ENCODE measurements around the gene WBP2. TPM values are rescaled to one million over a fixed set of nuclear protein-coding genes. Genes with fewer than 3 reads are reported as not detected.
A peak's percentile ranks its signal among the peaks of the same experiment; 100 is the strongest.

WBP2 gene
- total and polyA plus RNA-seq, 9 of the 15 experiments (the other 6 are each of a cell fraction or from before 2014, with no cell fraction given) = 2.2 to 74.3 (median 20.0) TPM

DNA sequence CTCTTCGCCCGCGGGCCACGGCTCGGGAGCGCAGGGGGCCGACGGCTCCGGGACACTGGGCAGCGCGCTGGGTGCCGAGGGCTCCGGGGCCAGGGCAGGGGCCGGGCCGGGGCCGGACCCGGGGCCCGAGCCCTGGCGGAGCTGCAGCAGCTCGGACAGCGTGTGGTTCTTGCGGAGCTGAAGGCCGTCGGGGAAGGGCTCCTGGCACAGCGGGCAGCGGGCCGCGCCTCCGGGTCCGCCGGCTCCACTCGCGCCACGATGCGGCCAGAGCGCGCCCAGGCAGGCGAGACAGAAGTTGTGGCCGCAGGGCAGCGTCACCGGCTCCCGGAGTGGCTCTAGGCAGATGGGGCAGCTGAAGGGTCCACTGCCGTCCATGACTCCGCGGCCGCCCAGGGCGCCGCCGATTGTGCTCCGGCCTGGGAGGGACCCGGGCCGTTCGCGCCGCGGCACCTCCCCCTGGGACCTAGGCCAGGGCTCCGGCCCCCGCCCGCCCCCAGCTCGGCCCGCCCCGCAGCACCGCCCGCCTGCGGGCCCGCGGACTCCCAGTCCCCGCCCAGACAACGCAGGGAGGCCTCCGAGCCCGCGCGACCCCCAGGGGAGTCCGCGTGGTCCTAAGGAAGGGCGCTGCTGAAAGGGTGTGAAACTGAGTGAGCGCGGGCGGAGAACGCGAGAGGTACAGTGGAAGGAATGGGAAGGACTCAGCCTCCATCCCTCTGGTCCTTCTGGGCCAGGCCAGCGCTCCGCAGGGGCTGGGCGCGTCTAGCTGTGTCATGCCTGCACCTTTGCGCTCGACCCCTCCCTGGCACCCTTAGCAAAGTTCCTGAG, 23.3 kb upstream of the WBP2 start, which contains the start of gene TRIM47:
Gene TRIM47, minus strand, starts transcription at position 408 of the 825 bp plus-strand sequence. Its CDS starts 33 bp downstream, at position 375.
- no peaks in the 10 kb centered on the region for H4K20me1 ChIP-seq (replicated peaks; ENCODE audit: control insufficient read depth, insufficient read depth, low read length)
- peak within 1 kb of the TSS; percentile 76 for H3K4me2 ChIP-seq (ENCODE audit: insufficient read depth, low read length)
- FAIRE-seq (peak; percentile 73), ATAC-seq (peak; percentile 90), DNase-seq (ENCODE audit: extremely low read depth in 1 of 4, low spot score in 3 of 4) (peak; percentile 73 to 91 (median 86))
- no peaks in the 10 kb centered on the region for H3K9me1 ChIP-seq (ENCODE audit: control insufficient read depth, insufficient read depth, low read length)
- ChIA-PET CTCF (ENCODE audit: low intra/inter-chr PET ratio) (no interaction called here), POLR2A (interaction anchor here (0.6 to 15.8 kb wide), 9 partner anchors 14 to 393 kb away, joined by 3 to 169 read pairs (median 4); partner anchors contain the start of gene TRIM65)
- H3K27ac ChIP-seq (ENCODE audit: extremely low read depth, low read depth, low read length) = peak within 1 kb of the TSS; percentile 44; the same call in 1 of the 3 replicates
- H2AFZ ChIP-seq (ENCODE audit: low read depth, low read length) = peak within 1 kb of the TSS; percentile 97
- in situ Hi-C loops (cut with MboI) (no loop called here), intact Hi-C loops (cut with micrococcal nuclease) (no loop called here)
- no TSS peak for BruUV-seq (replicated peaks)
- H3K79me2 ChIP-seq (ENCODE audit: control insufficient read depth, insufficient read depth, low read length) = no peaks in the 10 kb centered on the region
- H3K9ac ChIP-seq (ENCODE audit: insufficient read depth in 1 of 2, low read depth in 2 of 2, low read length in 2 of 2) = peak within 1 kb of the TSS; percentile 58 to 93
- no peaks in the 10 kb centered on the region for H3K9me3 ChIP-seq (replicated peaks; ENCODE audit: control insufficient read depth, insufficient read depth, low read depth, low read length)
- peak within 1 kb of the TSS; percentile 45 for H3K4me3 ChIP-seq
- WGBS (ENCODE audit: insufficient coverage, low coverage, missing lambda C conversion rate) = 13% methylated on average over 40 of the region's 87 CpGs
- H3K4me1 ChIP-seq (replicated peaks in 1 of 2; ENCODE audit: control insufficient read depth in 2 of 2, insufficient read depth in 2 of 2, low read length in 2 of 2) = peaks cover 3 to 61% of the 10 kb centered on the region in 2 experiments; a peak in 3 of 5 replicates
- H3K36me3 ChIP-seq (ENCODE audit: control insufficient read depth, insufficient read depth, low read length) = no peaks in the 10 kb centered on the region
- no peaks in the 10 kb centered on the region for H3K27me3 ChIP-seq (ENCODE audit: control insufficient read depth in 2 of 2, insufficient read depth in 2 of 2, low read length in 2 of 2)
- TF ChIP-seq PHB (CRISPR knock-in tag; IDR thresholded peaks at IDR 0.05) (no peak), SMARCE1 (IDR thresholded peaks at IDR 0.05) (0 out of 2 replicates have a peak, but pooled peaks have one; percentile 51), MAFK (IDR thresholded peaks at IDR 0.05; ENCODE audit: low read length) (no peak), ZNF12 (CRISPR knock-in tag; IDR thresholded peaks at IDR 0.05) (no peak), HDAC1 (IDR thresholded peaks at IDR 0.05) (no peak), CREB1 (IDR thresholded peaks at IDR 0.05) (no peak; the same call in 1 of the 2 replicates), CREB1 (CRISPR knock-in tag; IDR thresholded peaks at IDR 0.05) (no peak), SIX5 (IDR thresholded peaks at IDR 0.05; ENCODE audit: borderline replicate concordance in 1 of 2, insufficient read depth in 1 of 2, low read depth in 1 of 2, low read length in 2 of 2) (no peak), TEAD1 (CRISPR knock-in tag; IDR thresholded peaks at IDR 0.05) (peak in 1 of 2 experiments; percentile 94; a peak in 2 of 4 replicates), MAZ (CRISPR knock-in tag; conservative IDR thresholded peaks at IDR 0.05 in 1 of 2, IDR thresholded peaks at IDR 0.05 in 1 of 2) (peak in 1 of 2 experiments; percentile 29; a peak in 1 of 4 replicates), KDM5B (IDR thresholded peaks at IDR 0.05; ENCODE audit: insufficient replicate concordance, low read depth, low read length) (peak; percentile 44)
- TF ChIP-seq, protein P1, sequence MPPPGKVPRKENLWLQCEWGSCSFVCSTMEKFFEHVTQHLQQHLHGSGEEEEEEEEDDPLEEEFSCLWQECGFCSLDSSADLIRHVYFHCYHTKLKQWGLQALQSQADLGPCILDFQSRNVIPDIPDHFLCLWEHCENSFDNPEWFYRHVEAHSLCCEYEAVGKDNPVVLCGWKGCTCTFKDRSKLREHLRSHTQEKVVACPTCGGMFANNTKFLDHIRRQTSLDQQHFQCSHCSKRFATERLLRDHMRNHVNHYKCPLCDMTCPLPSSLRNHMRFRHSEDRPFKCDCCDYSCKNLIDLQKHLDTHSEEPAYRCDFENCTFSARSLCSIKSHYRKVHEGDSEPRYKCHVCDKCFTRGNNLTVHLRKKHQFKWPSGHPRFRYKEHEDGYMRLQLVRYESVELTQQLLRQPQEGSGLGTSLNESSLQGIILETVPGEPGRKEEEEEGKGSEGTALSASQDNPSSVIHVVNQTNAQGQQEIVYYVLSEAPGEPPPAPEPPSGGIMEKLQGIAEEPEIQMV (tag; conservative IDR thresholded peaks at IDR 0.05; ENCODE audit: low read depth) = no peak
- TF ChIP-seq, protein P2, sequence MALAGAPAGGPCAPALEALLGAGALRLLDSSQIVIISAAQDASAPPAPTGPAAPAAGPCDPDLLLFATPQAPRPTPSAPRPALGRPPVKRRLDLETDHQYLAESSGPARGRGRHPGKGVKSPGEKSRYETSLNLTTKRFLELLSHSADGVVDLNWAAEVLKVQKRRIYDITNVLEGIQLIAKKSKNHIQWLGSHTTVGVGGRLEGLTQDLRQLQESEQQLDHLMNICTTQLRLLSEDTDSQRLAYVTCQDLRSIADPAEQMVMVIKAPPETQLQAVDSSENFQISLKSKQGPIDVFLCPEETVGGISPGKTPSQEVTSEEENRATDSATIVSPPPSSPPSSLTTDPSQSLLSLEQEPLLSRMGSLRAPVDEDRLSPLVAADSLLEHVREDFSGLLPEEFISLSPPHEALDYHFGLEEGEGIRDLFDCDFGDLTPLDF (CRISPR knock-in tag; IDR thresholded peaks at IDR 0.05) = no peak
- TF ChIP-seq, protein P3, sequence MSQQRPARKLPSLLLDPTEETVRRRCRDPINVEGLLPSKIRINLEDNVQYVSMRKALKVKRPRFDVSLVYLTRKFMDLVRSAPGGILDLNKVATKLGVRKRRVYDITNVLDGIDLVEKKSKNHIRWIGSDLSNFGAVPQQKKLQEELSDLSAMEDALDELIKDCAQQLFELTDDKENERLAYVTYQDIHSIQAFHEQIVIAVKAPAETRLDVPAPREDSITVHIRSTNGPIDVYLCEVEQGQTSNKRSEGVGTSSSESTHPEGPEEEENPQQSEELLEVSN (IDR thresholded peaks at IDR 0.05; ENCODE audit: borderline replicate concordance in 1 of 2, extremely low read depth in 1 of 2, insufficient read depth in 1 of 2, insufficient read length in 1 of 2, low read depth in 1 of 2, low read length in 1 of 2, poor library complexity in 1 of 2, severe bottlenecking in 1 of 2) = peak; percentile 7 to 44
- TF ChIP-seq, protein P4, sequence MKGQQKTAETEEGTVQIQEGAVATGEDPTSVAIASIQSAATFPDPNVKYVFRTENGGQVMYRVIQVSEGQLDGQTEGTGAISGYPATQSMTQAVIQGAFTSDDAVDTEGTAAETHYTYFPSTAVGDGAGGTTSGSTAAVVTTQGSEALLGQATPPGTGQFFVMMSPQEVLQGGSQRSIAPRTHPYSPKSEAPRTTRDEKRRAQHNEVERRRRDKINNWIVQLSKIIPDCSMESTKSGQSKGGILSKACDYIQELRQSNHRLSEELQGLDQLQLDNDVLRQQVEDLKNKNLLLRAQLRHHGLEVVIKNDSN (CRISPR knock-in tag; IDR thresholded peaks at IDR 0.05) = no peak

All from K562 (cell line).